CD14-positive monocyte (primary cell): ENCODE measurements around the gene RGL1. TPM values are rescaled to one million over a fixed set of nuclear protein-coding genes. Genes with fewer than 3 reads are reported as not detected.

ENCODE experiments used
- DNase-seq, 3 donors: peaks; one replicate each; pipeline ENCODE4 v3.0.0-alpha.2; 2011 to 2022
- H2AFZ ChIP-seq: 2 replicates; pipeline ENCODE4 v1.6.0; 2012; ENCODE audit warnings: mild to moderate bottlenecking, low read depth, low read length, inconsistent platforms; ENCODE audit not compliant: insufficient read depth, poor library complexity, severe bottlenecking
- H3K27ac ChIP-seq, 2 donors: 1 replicate in 1 of 2; 2 replicates in 1 of 2; pipeline ENCODE4 v1.5.1; 2012 to 2013; ENCODE audit warnings: low read length in 2 of 2, control low read depth in 1 of 2, inconsistent platforms in 1 of 2, low read depth in 1 of 2, mild to moderate bottlenecking in 1 of 2
- H3K27me3 ChIP-seq, 2 donors: one replicate each; pipeline versions ENCODE4 v1.6.0 to v1.6.1; 2011 to 2013; ENCODE audit warnings: low read length in 2 of 2; ENCODE audit not compliant: control insufficient read depth in 2 of 2, insufficient read depth in 2 of 2
- H3K36me3 ChIP-seq, 2 donors: replicated peaks in 1 of 2; 1 replicate in 1 of 2; 2 replicates in 1 of 2; pipeline versions ENCODE4 v1.5.1 to v1.6.1; 2012 to 2013; ENCODE audit warnings: low read length in 2 of 2, control low read depth in 1 of 2, inconsistent platforms in 1 of 2, mild to moderate bottlenecking in 1 of 2; ENCODE audit not compliant: insufficient read depth in 2 of 2, control insufficient read depth in 1 of 2
- H3K4me1 ChIP-seq, 2 donors: 1 replicate in 1 of 2; 2 replicates in 1 of 2; pipeline versions ENCODE4 v1.5.1 to v1.6.1; 2012 to 2013; ENCODE audit warnings: low read length in 2 of 2, control low read depth in 1 of 2, inconsistent platforms in 1 of 2, mild to moderate bottlenecking in 1 of 2, moderate library complexity in 1 of 2; ENCODE audit not compliant: insufficient read depth in 2 of 2, control insufficient read depth in 1 of 2
- H3K4me2 ChIP-seq: replicated peaks from 2 replicates; pipeline ENCODE3; 2012; ENCODE audit warnings: low read length, moderate library complexity, mild to moderate bottlenecking; ENCODE audit not compliant: poor library complexity, severe bottlenecking; ENCODE audit errors: extremely low read depth
- H3K4me3 ChIP-seq, 3 experiments: fragments of 200-600 bp in 1 of 3; sonication (generic) in 1 of 3; replicated peaks in 1 of 3; 1 replicate in 2 of 3; 2 replicates in 1 of 3; pipeline ENCODE4 v1.5.1; 2011 to 2013; ENCODE audit warnings: low read length in 3 of 3, mild to moderate bottlenecking in 3 of 3, control low read depth in 2 of 3, low read depth in 2 of 3, inconsistent platforms in 1 of 3, moderate library complexity in 1 of 3
- H3K79me2 ChIP-seq: 2 replicates; pipeline ENCODE4 v1.6.0; 2012; ENCODE audit warnings: mild to moderate bottlenecking, control low read depth, inconsistent platforms, low read length, moderate library complexity; ENCODE audit not compliant: insufficient read depth
- H3K9ac ChIP-seq: 2 replicates; pipeline ENCODE4 v1.6.0; 2017; ENCODE audit warnings: low read length, mild to moderate bottlenecking; ENCODE audit not compliant: insufficient read depth, poor library complexity, severe bottlenecking
- H3K9me3 ChIP-seq, 2 donors: replicated peaks in 1 of 2; 1 replicate in 1 of 2; 2 replicates in 1 of 2; pipeline versions ENCODE4 v1.5.1 to v1.6.1; 2012 to 2013; ENCODE audit warnings: low read length in 2 of 2, control low read depth in 1 of 2; ENCODE audit not compliant: control insufficient read depth in 1 of 2, insufficient read depth in 1 of 2
- H4K20me1 ChIP-seq: 2 replicates; pipeline ENCODE4 v1.6.0; 2012; ENCODE audit warnings: mild to moderate bottlenecking, low read length, control low read depth, moderate library complexity; ENCODE audit not compliant: insufficient read depth
- H3K27ac Mint-ChIP-seq, 7 donors: one replicate each; pipeline ENCODE4 v1.8.0; 2020; ENCODE audit warnings: mild to moderate bottlenecking in 7 of 7, mixed read lengths in 7 of 7, moderate library complexity in 6 of 7, inconsistent platforms in 2 of 7
- H3K27me3 Mint-ChIP-seq, 3 donors: one replicate each; pipeline ENCODE4 v1.8.0; 2021 to 2022; ENCODE audit warnings: low read depth in 3 of 3, mild to moderate bottlenecking in 3 of 3, mixed read lengths in 3 of 3, moderate library complexity in 3 of 3, inconsistent platforms in 1 of 3
- H3K36me3 Mint-ChIP-seq, 2 donors: one replicate each; pipeline ENCODE4 v1.8.0; 2020; ENCODE audit warnings: mixed read lengths in 2 of 2, inconsistent platforms in 1 of 2, mild to moderate bottlenecking in 1 of 2
- H3K4me1 Mint-ChIP-seq: one replicate; pipeline ENCODE4 v1.8.0; 2020; ENCODE audit warnings: mild to moderate bottlenecking, mixed read lengths
- H3K4me3 Mint-ChIP-seq, 2 donors: one replicate each; pipeline ENCODE4 v1.8.0; 2020; ENCODE audit warnings: mild to moderate bottlenecking in 2 of 2, mixed read lengths in 2 of 2, moderate library complexity in 1 of 2
- H3K9me3 Mint-ChIP-seq, 7 donors: one replicate each; pipeline ENCODE4 v1.8.0; 2020 to 2022; ENCODE audit warnings: mixed read lengths in 7 of 7, mild to moderate bottlenecking in 6 of 7, moderate library complexity in 6 of 7, inconsistent platforms in 2 of 7
- CTCF ChIP-seq: fragments of 200-600 bp; IDR thresholded peaks from one replicate; pipeline ENCODE4 v1.8.0; 2022; ENCODE audit warnings: antibody characterized with exemption, mild to moderate bottlenecking
- WGBS: methylation state at CpG from one replicate; pipeline ENCODE4 v1.1.5; 2013; ENCODE audit warnings: missing lambda C conversion rate; ENCODE audit not compliant: insufficient coverage; 5-methylcytosine and 5-hydroxymethylcytosine counted together
- intact Hi-C, 2 donors: fragments of 100-400 bp; cut with micrococcal nuclease; formaldehyde crosslinking; loops; one replicate each; pipeline versions ENCODE4 v1.15.0 to v1.15.1; 2023
- polyA plus RNA-seq, 3 donors: library from polyadenylated mRNA; depleted of rRNA in 1 of 3; unstranded in 2 of 3; stranded (reverse) in 1 of 3; fragments of 300-500 nt in 2 of 3; fragments of >200 nt in 1 of 3; fragmentation: Illumina TruSeq in 2 of 3; gene quantifications; 1 replicate in 2 of 3; 2 replicates in 1 of 3; pipeline ENCODE4 v1.2.3, GENCODE V29; 2012 to 2021

Gene RGL1
- polyA plus RNA-seq, 3 donors = 1.2 to 3.3 (median 2.0) TPM

- H3K4me3 ChIP-seq = no peak overlapping the region
- peaks cover 8 to 19% of the 10 kb centered on the region in 2 donors for H3K36me3 Mint-ChIP-seq
- intact Hi-C loops = no loop called here
- peaks cover 0 to 3% of the 10 kb centered on the region in 2 donors for H3K9me3 ChIP-seq
- no peak overlapping the region for H3K4me3 Mint-ChIP-seq
- WGBS = no CpG with 5 or more reads among the region's 9 CpGs
- H3K4me2 ChIP-seq = no peak overlapping the region
- no peaks in the 10 kb centered on the region for H3K27me3 ChIP-seq
- peaks cover 28 to 40% of the 10 kb centered on the region in 2 donors for H3K4me1 ChIP-seq
- H3K27ac Mint-ChIP-seq = no peak overlapping the region
- TF ChIP-seq CTCF = no peak
- H4K20me1 ChIP-seq = no peaks in the 10 kb centered on the region
- H3K27me3 Mint-ChIP-seq = peaks cover 0 to 4% (median 0%) of the 10 kb centered on the region in 3 donors
- H3K27ac ChIP-seq = no peak overlapping the region
- H2AFZ ChIP-seq = no peak overlapping the region
- peaks cover 0 to 7% (median 4%) of the 10 kb centered on the region in 7 donors for H3K9me3 Mint-ChIP-seq
- H3K9ac ChIP-seq = no peak overlapping the region
- peaks cover 51% of the 10 kb centered on the region for H3K4me1 Mint-ChIP-seq
- H3K79me2 ChIP-seq = no peaks in the 10 kb centered on the region
- no peaks in the 10 kb centered on the region for H3K36me3 ChIP-seq
- DNase-seq = no peak
Measured at GRCh38 chr1:183887826-183888819, 83.2 kb downstream of the RGL1 start.

GRCh38 chr1:183889095-183889494 lies 84.2 kb downstream of the RGL1 start:
- Mint-ChIP-seq H3K27me3 (no peaks in the 10 kb centered on the region), H3K4me3 (no peak overlapping the region), H3K9me3 (peaks cover 0 to 2% (median 0%) of the 10 kb centered on the region in 7 donors), H3K27ac (no peak overlapping the region), H3K36me3 (peaks cover 8 to 15% of the 10 kb centered on the region in 2 donors), H3K4me1 (peaks cover 42% of the 10 kb centered on the region)
- H3K4me3 ChIP-seq = no peak overlapping the region
- WGBS = no CpG with 5 or more reads among the region's 2 CpGs
- no peak for DNase-seq
- no peak for TF ChIP-seq CTCF
- no peaks in the 10 kb centered on the region for H3K9me3 ChIP-seq
- H3K27ac ChIP-seq = no peak overlapping the region
- no peak overlapping the region for H2AFZ ChIP-seq
- no peaks in the 10 kb centered on the region for H4K20me1 ChIP-seq
- no peaks in the 10 kb centered on the region for H3K36me3 ChIP-seq
- H3K4me2 ChIP-seq = no peak overlapping the region
- H3K9ac ChIP-seq = no peak overlapping the region
- H3K27me3 ChIP-seq = no peaks in the 10 kb centered on the region
- peaks cover 19 to 31% of the 10 kb centered on the region in 2 donors for H3K4me1 ChIP-seq
- intact Hi-C loops = no loop called here
- no peaks in the 10 kb centered on the region for H3K79me2 ChIP-seq
